Mucosa of stomach (tissue), 1 donor: ENCODE measurements around the gene ZNRD2.

ENCODE experiments used
- H3K27me3 ChIP-seq: one replicate; pipeline ENCODE4 v1.7.0; 2013; ENCODE audit warnings: mild to moderate bottlenecking, low read length; ENCODE audit not compliant: control insufficient read depth, insufficient read depth
- H3K36me3 ChIP-seq: one replicate; pipeline ENCODE4 v1.7.0; 2013; ENCODE audit warnings: low read length; ENCODE audit not compliant: control insufficient read depth, insufficient read depth
- H3K4me1 ChIP-seq: one replicate; pipeline ENCODE4 v1.7.0; 2013; ENCODE audit warnings: mild to moderate bottlenecking, low read length; ENCODE audit not compliant: control insufficient read depth, insufficient read depth
- H3K4me3 ChIP-seq: one replicate; pipeline ENCODE4 v1.7.0; 2013; ENCODE audit warnings: low read length
- H3K9ac ChIP-seq: one replicate; pipeline ENCODE4 v1.7.0; 2013; ENCODE audit warnings: mild to moderate bottlenecking, low read length, moderate library complexity
- H3K9me3 ChIP-seq: one replicate; pipeline ENCODE4 v1.7.0; 2013; ENCODE audit warnings: mild to moderate bottlenecking, low read length, moderate library complexity; ENCODE audit not compliant: control insufficient read depth
- donor health status: Pancreatic carcinoma.

ZNRD2 gene

GRCh38 chr11:65529475-65530156 lies 40.7 kb upstream of the ZNRD2 start:
- peaks cover 21% of the 10 kb centered on the region for H3K36me3 ChIP-seq
- peaks cover 10% of the 10 kb centered on the region for H3K4me1 ChIP-seq
- no peaks in the 10 kb centered on the region for H3K9me3 ChIP-seq
- no peak overlapping the region for H3K4me3 ChIP-seq
- no peaks in the 10 kb centered on the region for H3K27me3 ChIP-seq
- H3K9ac ChIP-seq = no peak overlapping the region

GRCh38 chr11:65530157-65530496 lies 40.1 kb upstream of the ZNRD2 start:
- H3K4me1 ChIP-seq = peaks cover 10% of the 10 kb centered on the region
- peaks cover 21% of the 10 kb centered on the region for H3K36me3 ChIP-seq
- no peak overlapping the region for H3K9ac ChIP-seq
- H3K4me3 ChIP-seq = no peak overlapping the region
- H3K9me3 ChIP-seq = no peaks in the 10 kb centered on the region
- H3K27me3 ChIP-seq = no peaks in the 10 kb centered on the region

GRCh38 chr11:65532388-65533064 lies 37.8 kb upstream of the ZNRD2 start:
- Histone ChIP-seq H3K36me3 (peaks cover 21% of the 10 kb centered on the region), H3K9ac (no peak overlapping the region)

GRCh38 chr11:65535102-65535501 lies 35.2 kb upstream of the ZNRD2 start:
- Histone ChIP-seq H3K4me3 (no peak overlapping the region), H3K9me3 (no peaks in the 10 kb centered on the region), H3K9ac (no peak overlapping the region), H3K27me3 (no peaks in the 10 kb centered on the region), H3K4me1 (peaks cover 5% of the 10 kb centered on the region), H3K36me3 (peaks cover 17% of the 10 kb centered on the region)

More at GRCh38 chr11:65532388-65533064, 37.8 kb upstream of the ZNRD2 start:
- no peaks in the 10 kb centered on the region for H3K27me3 ChIP-seq
- H3K4me3 ChIP-seq = no peak overlapping the region
- H3K4me1 ChIP-seq = no peaks in the 10 kb centered on the region
- H3K9me3 ChIP-seq = no peaks in the 10 kb centered on the region

- Histone ChIP-seq H3K4me3 (no peak overlapping the region), H3K9me3 (no peaks in the 10 kb centered on the region), H3K9ac (no peak overlapping the region), H3K36me3 (peaks cover 9% of the 10 kb centered on the region), H3K4me1 (peaks cover 14% of the 10 kb centered on the region), H3K27me3 (no peaks in the 10 kb centered on the region)
These were observed 33.6 kb upstream of the ZNRD2 start for GRCh38 chr11:65536412-65537295.

GRCh38 chr11:65537296-65537597 lies 33.0 kb upstream of the ZNRD2 start:
- H3K4me3 ChIP-seq = no peak overlapping the region
- no peak overlapping the region for H3K9ac ChIP-seq
- peaks cover 6% of the 10 kb centered on the region for H3K36me3 ChIP-seq
- H3K9me3 ChIP-seq = no peaks in the 10 kb centered on the region
- H3K27me3 ChIP-seq = no peaks in the 10 kb centered on the region
- peaks cover 15% of the 10 kb centered on the region for H3K4me1 ChIP-seq

- Histone ChIP-seq H3K36me3 (peaks cover 3% of the 10 kb centered on the region), H3K27me3 (no peaks in the 10 kb centered on the region), H3K9me3 (no peaks in the 10 kb centered on the region), H3K4me1 (peaks cover 15% of the 10 kb centered on the region), H3K9ac (no peak overlapping the region), H3K4me3 (no peak overlapping the region)
These were observed 32.6 kb upstream of the ZNRD2 start for GRCh38 chr11:65537620-65538231.

GRCh38 chr11:65538232-65538914 lies 31.9 kb upstream of the ZNRD2 start:
- Histone ChIP-seq H3K4me1 (peaks cover 15% of the 10 kb centered on the region), H3K4me3 (no peak overlapping the region), H3K27me3 (no peaks in the 10 kb centered on the region), H3K9ac (no peak overlapping the region), H3K36me3 (no peaks in the 10 kb centered on the region), H3K9me3 (no peaks in the 10 kb centered on the region)

GRCh38 chr11:65538915-65539743 lies 31.1 kb upstream of the ZNRD2 start:
- H3K4me3 ChIP-seq = no peak overlapping the region

GRCh38 chr11:65539744-65540289 lies 30.5 kb upstream of the ZNRD2 start:
- Histone ChIP-seq H3K9me3 (no peaks in the 10 kb centered on the region), H3K9ac (peak overlapping the region; percentile 59), H3K36me3 (no peaks in the 10 kb centered on the region), H3K4me1 (peaks cover 15% of the 10 kb centered on the region), H3K4me3 (no peak overlapping the region), H3K27me3 (no peaks in the 10 kb centered on the region)

More at GRCh38 chr11:65538915-65539743, 31.1 kb upstream of the ZNRD2 start:
- peaks cover 15% of the 10 kb centered on the region for H3K4me1 ChIP-seq
- H3K9me3 ChIP-seq = no peaks in the 10 kb centered on the region
- H3K27me3 ChIP-seq = no peaks in the 10 kb centered on the region
- no peaks in the 10 kb centered on the region for H3K36me3 ChIP-seq
- peak overlapping the region; percentile 59 for H3K9ac ChIP-seq
